Tibial nerve (tissue), 4 donors: Measurements from ENCODE around the gene TFB1M.

Experiments
- EP300 ChIP-seq, 2 donors: sonication (generic); formaldehyde crosslinking; IDR thresholded peaks; one replicate each; pipeline ENCODE4 v1.6.1; 2017; ENCODE audit warnings: antibody characterized with exemption in 2 of 2, mild to moderate bottlenecking in 1 of 2
- POLR2A ChIP-seq, 2 donors: fragments of 450-650 bp; IDR thresholded peaks; one replicate each; pipeline ENCODE4 v1.6.1; 2017; ENCODE audit warnings: antibody characterized with exemption in 2 of 2, mild to moderate bottlenecking in 2 of 2, moderate library complexity in 2 of 2
- TF ChIP-seq, protein P1 (sequence below), 5 experiments: fragments of 200-600 bp in 3 of 5; fragments of 450-650 bp in 2 of 5; sonication (generic) in 3 of 5; IDR thresholded peaks; one replicate each; pipeline ENCODE4 v1.5.1; 2016 to 2019; ENCODE audit warnings: antibody characterized with exemption in 5 of 5, mild to moderate bottlenecking in 3 of 5, moderate library complexity in 2 of 5

DNA sequence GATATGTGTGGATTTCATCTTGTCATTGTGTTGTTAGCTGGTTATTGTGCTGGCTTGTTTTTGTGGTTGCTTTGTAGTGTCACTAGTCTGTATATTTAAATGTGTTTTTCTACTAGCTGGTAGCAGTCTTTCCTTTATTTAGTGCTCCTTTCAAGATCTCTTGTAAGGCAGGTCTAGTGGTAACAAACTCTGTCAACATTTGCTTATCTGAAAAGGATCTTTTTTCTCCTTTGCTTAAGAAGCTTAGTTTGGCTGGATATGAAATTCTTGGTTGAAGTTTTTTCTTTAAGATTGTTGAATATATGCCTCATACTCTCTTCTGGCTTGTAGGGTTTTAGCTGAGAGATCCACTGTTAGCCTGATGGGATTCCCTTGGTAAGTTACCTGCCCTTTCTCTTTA is 32.7 kb upstream of the TFB1M start:
- TF ChIP-seq, protein P1, sequence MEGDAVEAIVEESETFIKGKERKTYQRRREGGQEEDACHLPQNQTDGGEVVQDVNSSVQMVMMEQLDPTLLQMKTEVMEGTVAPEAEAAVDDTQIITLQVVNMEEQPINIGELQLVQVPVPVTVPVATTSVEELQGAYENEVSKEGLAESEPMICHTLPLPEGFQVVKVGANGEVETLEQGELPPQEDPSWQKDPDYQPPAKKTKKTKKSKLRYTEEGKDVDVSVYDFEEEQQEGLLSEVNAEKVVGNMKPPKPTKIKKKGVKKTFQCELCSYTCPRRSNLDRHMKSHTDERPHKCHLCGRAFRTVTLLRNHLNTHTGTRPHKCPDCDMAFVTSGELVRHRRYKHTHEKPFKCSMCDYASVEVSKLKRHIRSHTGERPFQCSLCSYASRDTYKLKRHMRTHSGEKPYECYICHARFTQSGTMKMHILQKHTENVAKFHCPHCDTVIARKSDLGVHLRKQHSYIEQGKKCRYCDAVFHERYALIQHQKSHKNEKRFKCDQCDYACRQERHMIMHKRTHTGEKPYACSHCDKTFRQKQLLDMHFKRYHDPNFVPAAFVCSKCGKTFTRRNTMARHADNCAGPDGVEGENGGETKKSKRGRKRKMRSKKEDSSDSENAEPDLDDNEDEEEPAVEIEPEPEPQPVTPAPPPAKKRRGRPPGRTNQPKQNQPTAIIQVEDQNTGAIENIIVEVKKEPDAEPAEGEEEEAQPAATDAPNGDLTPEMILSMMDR (IDR thresholded peaks at IDR 0.05), result no peak
- TF ChIP-seq POLR2A (IDR thresholded peaks at IDR 0.05), result no peak
- no peak for TF ChIP-seq EP300 (IDR thresholded peaks at IDR 0.05)
